HCT116 (cell line): ENCODE data around the gene GSTO1. TPM values are rescaled to one million over a fixed set of nuclear protein-coding genes. Genes with fewer than 3 reads are reported as not detected.
A peak's percentile ranks its signal among the peaks of the same experiment; 100 is the strongest.

Experiments
- ATAC-seq: fragments of 200-7000 bp; cut with Tn5 transposase; 2 replicates; pipeline ENCODE4 v1.9.1; 2020; ENCODE audit warnings: mild to moderate bottlenecking, moderate library complexity
- BruUV-seq: library from RNA; stranded (reverse); fragments of 400-500 nt; replicated peaks from 2 replicates; lab custom pipeline; 2021; lab: Mats Ljungman, UMichigan
- CTCF ChIA-PET: fragments of 300-600 bp; sonication (Branson Sonifier 250); formaldehyde crosslinking; loops from one replicate; lab custom pipeline; 2021; ENCODE audit warnings: antibody characterized with exemption; lab: Charles Lee
- POLR2A ChIA-PET: fragments of 300-600, 350-600 bp; sonication (Branson Sonifier 250); formaldehyde crosslinking; loops from one replicate; lab custom pipeline; 2021; ENCODE audit warnings: antibody characterized with exemption; lab: Charles Lee
- RAD21 ChIA-PET, 2 experiments: fragments of 300-600 bp; sonication (Branson Sonifier 250); formaldehyde crosslinking; loops; one replicate each; lab custom pipeline; 2023; ENCODE audit warnings: low total read pairs in 2 of 2; ENCODE audit not compliant: uncharacterized antibody in 2 of 2, unreplicated experiment in 2 of 2, low non-redundant PET in 1 of 2; lab: Charles Lee
- DNase-seq: peaks from one replicate; pipeline ENCODE4 v3.0.0-alpha.2; 2010; ENCODE audit warnings: low read depth, low spot score
- H2AFZ ChIP-seq: fragments of 200-600 bp; shearing (Covaris generic), sonication (generic); 2 replicates; pipeline ENCODE4 v1.6.1; 2017; ENCODE audit warnings: low read depth, mixed run types, mixed read lengths, antibody characterized with exemption, low read length; ENCODE audit not compliant: poor library complexity, severe bottlenecking
- H3K27ac ChIP-seq: 2 replicates; pipeline ENCODE4 v1.5.1; 2012; ENCODE audit warnings: low read depth, low read length
- H3K27me3 ChIP-seq: fragments of 200-600 bp; sonication (generic); 2 replicates; pipeline ENCODE4 v1.6.1; 2016; ENCODE audit warnings: mixed run types, low read length, mixed read lengths; ENCODE audit not compliant: insufficient read depth
- H3K36me3 ChIP-seq, 2 experiments: fragments of 200-500 bp in 1 of 2; fragments of 200-600 bp in 1 of 2; sonication (Bioruptor generic) in 1 of 2; sonication (generic) in 1 of 2; 2 replicates each; pipeline versions ENCODE4 v1.5.1 to v1.6.1; 2014 to 2016; ENCODE audit warnings: low read length in 2 of 2, inconsistent platforms in 1 of 2, mixed read lengths in 1 of 2, mixed run types in 1 of 2; ENCODE audit not compliant: insufficient read depth in 2 of 2, control insufficient read depth in 1 of 2
- H3K4me1 ChIP-seq, 2 experiments: fragments of 200-600 bp in 1 of 2; sonication (generic) in 1 of 2; 2 replicates each; pipeline versions ENCODE4 v1.5.1 to v1.6.1; 2012 to 2017; ENCODE audit warnings: low read length in 2 of 2, inconsistent platforms in 1 of 2, mild to moderate bottlenecking in 1 of 2, mixed read lengths in 1 of 2, mixed run types in 1 of 2, moderate library complexity in 1 of 2; ENCODE audit not compliant: insufficient read depth in 2 of 2, control insufficient read depth in 1 of 2
- H3K4me2 ChIP-seq: fragments of 200-600 bp; sonication (generic); 2 replicates; pipeline ENCODE4 v1.6.1; 2017; ENCODE audit warnings: mixed run types, low read length, mixed read lengths
- H3K4me3 ChIP-seq, 2 experiments: fragments of 200-600 bp in 1 of 2; sonication (generic) in 1 of 2; replicated peaks in 1 of 2; 2 replicates each; pipeline ENCODE4 v1.5.1; 2011 to 2016; ENCODE audit warnings: low read length in 2 of 2, control low read depth in 1 of 2, low read depth in 1 of 2, mild to moderate bottlenecking in 1 of 2, mixed read lengths in 1 of 2, mixed run types in 1 of 2
- H3K79me2 ChIP-seq: fragments of 200-600 bp; sonication (generic); 2 replicates; pipeline ENCODE4 v1.6.1; 2017; ENCODE audit warnings: mild to moderate bottlenecking, mixed run types, low read length, moderate library complexity, mixed read lengths; ENCODE audit not compliant: insufficient read depth
- H3K9ac ChIP-seq: fragments of 200-600 bp; sonication (generic); 2 replicates; pipeline ENCODE4 v1.6.1; 2016; ENCODE audit warnings: low read length, mixed read lengths
- H3K9me2 ChIP-seq: fragments of 200-600 bp; sonication (generic), shearing (Covaris generic); 2 replicates; pipeline ENCODE4 v1.6.1; 2017; ENCODE audit warnings: mixed run types, mild to moderate bottlenecking, moderate library complexity; ENCODE audit not compliant: insufficient read depth
- H3K9me3 ChIP-seq, 2 experiments: fragments of 200-500 bp in 1 of 2; fragments of 200-600 bp in 1 of 2; sonication (Bioruptor generic) in 1 of 2; sonication (generic) in 1 of 2; 2 replicates each; pipeline ENCODE4 v1.6.1; 2014 to 2017; ENCODE audit warnings: low read length in 2 of 2, mixed read lengths in 2 of 2, inconsistent platforms in 1 of 2, low read depth in 1 of 2, mild to moderate bottlenecking in 1 of 2, mixed run types in 1 of 2, moderate library complexity in 1 of 2; ENCODE audit not compliant: control insufficient read depth in 1 of 2, insufficient read depth in 1 of 2
- H4K20me1 ChIP-seq: fragments of 200-600 bp; sonication (generic), shearing (Covaris generic); 2 replicates; pipeline ENCODE4 v1.6.1; 2017; ENCODE audit warnings: mixed run types, mild to moderate bottlenecking, moderate library complexity; ENCODE audit not compliant: insufficient read depth
- EZH2 ChIP-seq: fragments of 200-600 bp; sonication (generic); IDR thresholded peaks from 2 replicates; pipeline ENCODE4 v1.6.1; 2017; ENCODE audit warnings: antibody characterized with exemption, mixed run types
- EZH2phosphoT487 ChIP-seq: fragments of 200-600 bp; IDR thresholded peaks from 2 replicates; pipeline ENCODE4 v1.6.1; 2018; ENCODE audit warnings: antibody characterized with exemption, borderline replicate concordance
- JUND ChIP-seq: IDR thresholded peaks from 2 replicates; pipeline ENCODE4 v1.6.1; 2012
- POLR2A ChIP-seq: IDR thresholded peaks from 2 replicates; pipeline ENCODE4 v1.7.0; 2011; ENCODE audit warnings: borderline replicate concordance; ENCODE audit not compliant: insufficient read depth, insufficient read length; ENCODE audit errors: extremely low read depth
- POLR2AphosphoS5 ChIP-seq: IDR thresholded peaks from 2 replicates; pipeline ENCODE4 v1.6.1; 2011; ENCODE audit warnings: mild to moderate bottlenecking, low read depth, low read length, moderate library complexity
- RAD21 ChIP-seq: IDR thresholded peaks from 2 replicates; pipeline ENCODE4 v1.6.1; 2012; ENCODE audit warnings: low read depth, mild to moderate bottlenecking
- SP1 ChIP-seq: IDR thresholded peaks from 2 replicates; pipeline ENCODE4 v1.6.1; 2012; ENCODE audit warnings: low read depth
- TCF7L2 ChIP-seq: IDR thresholded peaks from 2 replicates; pipeline ENCODE4 v1.7.0; 2011; ENCODE audit warnings: borderline replicate concordance, inconsistent platforms; ENCODE audit not compliant: insufficient read depth, insufficient read length; ENCODE audit errors: extremely low read depth
- YY1 ChIP-seq: IDR thresholded peaks from 2 replicates; pipeline ENCODE4 v1.6.1; 2011; ENCODE audit warnings: low read length, low read depth, moderate library complexity, mild to moderate bottlenecking; ENCODE audit not compliant: insufficient replicate concordance; ENCODE audit errors: extremely low read depth
- ZFX ChIP-seq: fragments of 450-650 bp; IDR thresholded peaks from 2 replicates; pipeline ENCODE4 v1.6.1; 2017
- intact Hi-C: fragments of 100-400 bp; cut with micrococcal nuclease; formaldehyde crosslinking; loops from 2 replicates; pipeline ENCODE4 v1.10.0; 2022
- total RNA-seq: library from RNA; stranded (reverse); gene quantifications from one replicate; pipeline ENCODE4 v1.2.1, GENCODE V29; 2021; ENCODE audit not compliant: unreplicated experiment
- TF ChIP-seq, protein P1 (sequence below): IDR thresholded peaks from 2 replicates; pipeline ENCODE4 v1.6.1; 2012

GSTO1 gene
- total RNA-seq, 1 experiment from 2014 or later = 179 TPM

DNA sequence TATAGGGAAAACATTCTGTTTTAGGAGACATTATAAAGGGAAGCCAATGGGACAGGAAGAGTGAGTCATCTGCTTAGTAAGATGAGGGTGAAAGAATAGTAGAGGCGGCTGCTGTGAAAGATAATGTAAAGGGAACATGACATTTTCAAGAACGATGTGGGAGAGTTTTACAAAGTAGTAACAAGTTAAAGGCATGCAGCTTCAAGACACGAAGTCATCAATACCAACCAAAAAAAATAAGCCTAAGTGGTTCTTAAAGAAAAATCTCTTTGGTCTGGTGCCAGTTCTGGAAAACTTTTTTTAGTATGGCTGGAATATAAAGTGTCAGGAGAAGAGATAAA, 6.1 kb downstream of the GSTO1 start:
- Histone ChIP-seq H3K4me3 (no peak overlapping the region), H4K20me1 (0 out of 2 replicates have a peak, but pooled peaks cover 9% of the 10 kb centered on the region), H3K9ac (no peak overlapping the region), H3K4me1 (peaks cover 8 to 16% of the 10 kb centered on the region in 2 experiments; a peak in 3 of 4 replicates), H3K36me3 (peaks cover 71 to 77% of the 10 kb centered on the region in 2 experiments), H3K9me2 (no peaks in the 10 kb centered on the region), H3K4me2 (no peak overlapping the region), H3K27me3 (no peaks in the 10 kb centered on the region), H2AFZ (no peak overlapping the region), H3K9me3 (no peaks in the 10 kb centered on the region), H3K79me2 (peaks cover 97% of the 10 kb centered on the region), H3K27ac (no peak overlapping the region)
- intact Hi-C loops = no loop called here
- ATAC-seq (no peak), DNase-seq (no peak)
- no TSS peak for BruUV-seq
- TF ChIP-seq POLR2A (no peak), TCF7L2 (no peak), EZH2 (no peak), YY1 (no peak), JUND (0 out of 2 replicates have a peak, but pooled peaks have one; percentile 18)
- ChIA-PET RAD21 (no interaction called here), POLR2A (interaction anchor here (1.6 kb wide), 1 partner anchor 22 kb away, joined by 3 read pairs; no protein-coding TSS in a partner anchor), CTCF (no interaction called here)

- H2AFZ ChIP-seq = no peak overlapping the region
- H3K36me3 ChIP-seq = peaks cover 81 to 82% of the 10 kb centered on the region in 2 experiments
- H3K9ac ChIP-seq = no peak overlapping the region
- DNase-seq (no peak), ATAC-seq (no peak)
- H3K4me3 ChIP-seq = no peak overlapping the region
- no TSS peak for BruUV-seq
- no peak overlapping the region for H3K27ac ChIP-seq
- intact Hi-C loops = no loop called here
- POLR2A ChIA-PET = interaction anchor here (1.2 kb wide), 1 partner anchor 13 kb away, joined by 3 read pairs; no protein-coding TSS in a partner anchor
- peaks cover 0 to 8% of the 10 kb centered on the region in 2 experiments; a peak in 1 of 4 replicates for H3K4me1 ChIP-seq
- H3K9me3 ChIP-seq = no peaks in the 10 kb centered on the region
- RAD21 ChIA-PET = no interaction called here
- 0 out of 2 replicates have a peak, but pooled peaks cover 9% of the 10 kb centered on the region for H4K20me1 ChIP-seq
- H3K9me2 ChIP-seq = no peaks in the 10 kb centered on the region
- peaks cover 97% of the 10 kb centered on the region for H3K79me2 ChIP-seq
- TF ChIP-seq RAD21 (no peak), POLR2AphosphoS5 (0 out of 2 replicates have a peak, but pooled peaks have one; percentile 6), EZH2phosphoT487 (no peak), SP1 (no peak), YY1 (no peak), ZFX (no peak)
- TF ChIP-seq, protein P1, sequence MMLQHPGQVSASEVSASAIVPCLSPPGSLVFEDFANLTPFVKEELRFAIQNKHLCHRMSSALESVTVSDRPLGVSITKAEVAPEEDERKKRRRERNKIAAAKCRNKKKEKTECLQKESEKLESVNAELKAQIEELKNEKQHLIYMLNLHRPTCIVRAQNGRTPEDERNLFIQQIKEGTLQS = no peak
- H3K27me3 ChIP-seq = no peaks in the 10 kb centered on the region
- CTCF ChIA-PET = interaction anchor here (2.4 kb wide), 1 partner anchor 13 kb away, joined by 8 read pairs; no protein-coding TSS in a partner anchor
- H3K4me2 ChIP-seq = no peak overlapping the region
These were observed 7.4 kb downstream of the GSTO1 start for GRCh38 chr10:104262055-104262454.
